PFSK-1 (cell line): Measurements from ENCODE around the gene DHCR7.

Source experiments
- FOXP2 ChIP-seq: optimal IDR thresholded peaks from 2 replicates; pipeline ENCODE3; 2011; ENCODE audit warnings: borderline replicate concordance, control low read depth, inconsistent platforms; ENCODE audit not compliant: insufficient read depth; ENCODE audit errors: extremely low read length, extremely low read depth
- POLR2AphosphoS5 ChIP-seq: IDR thresholded peaks from 2 replicates; pipeline ENCODE4 v1.6.1; 2012; ENCODE audit warnings: low read depth, mild to moderate bottlenecking, control low read depth, low read length, moderate library complexity
- REST ChIP-seq, 2 experiments: IDR thresholded peaks; 2 replicates each; pipeline versions ENCODE4 v1.6.1 to v1.8.0; 2011 to 2012; ENCODE audit warnings: low read depth in 2 of 2, low read length in 2 of 2, control low read depth in 1 of 2, inconsistent platforms in 1 of 2, mild to moderate bottlenecking in 1 of 2, moderate library complexity in 1 of 2; ENCODE audit not compliant: insufficient read depth in 1 of 2
- SIN3A ChIP-seq: IDR thresholded peaks from 2 replicates; pipeline ENCODE4 v1.6.1; 2012; ENCODE audit warnings: mild to moderate bottlenecking, low read length, moderate library complexity, borderline replicate concordance; ENCODE audit not compliant: insufficient read depth
- TAF1 ChIP-seq: IDR thresholded peaks from 2 replicates; pipeline ENCODE4 v1.6.1; 2012; ENCODE audit warnings: low read length, control low read depth, borderline replicate concordance; ENCODE audit not compliant: insufficient read depth

The DHCR7 gene

GRCh38 chr11:71466358-71466757, 18.2 kb upstream of the DHCR7 start:
- TF ChIP-seq POLR2AphosphoS5 (no peak), SIN3A (no peak), TAF1 (no peak), FOXP2 (no peak), REST (IDR thresholded peaks at IDR 0.05; ENCODE audit: insufficient read depth in 1 of 2, low read depth in 2 of 2, low read length in 2 of 2) (no peak)

- no peak for TF ChIP-seq POLR2AphosphoS5
- TF ChIP-seq TAF1, result no peak
- no peak for TF ChIP-seq REST (IDR thresholded peaks at IDR 0.05; ENCODE audit: insufficient read depth in 1 of 2, low read depth in 2 of 2, low read length in 2 of 2)
- TF ChIP-seq SIN3A, result no peak
- TF ChIP-seq FOXP2, result no peak
These were observed 16.9 kb upstream of the DHCR7 start for GRCh38 chr11:71465054-71465453.

GRCh38 chr11:71463331-71464211, 15.4 kb upstream of the DHCR7 start:
- TF ChIP-seq REST (IDR thresholded peaks at IDR 0.05; ENCODE audit: insufficient read depth in 1 of 2, low read depth in 2 of 2, low read length in 2 of 2) (no peak), TAF1 (no peak), POLR2AphosphoS5 (no peak), FOXP2 (no peak), SIN3A (no peak)

GRCh38 chr11:71462726-71463125, 14.5 kb upstream of the DHCR7 start:
- TF ChIP-seq FOXP2, result no peak
- no peak for TF ChIP-seq REST (IDR thresholded peaks at IDR 0.05; ENCODE audit: insufficient read depth in 1 of 2, low read depth in 2 of 2, low read length in 2 of 2)
- no peak for TF ChIP-seq POLR2AphosphoS5
- no peak for TF ChIP-seq TAF1
- no peak for TF ChIP-seq SIN3A

- TF ChIP-seq TAF1 (no peak), REST (IDR thresholded peaks at IDR 0.05; ENCODE audit: insufficient read depth in 1 of 2, low read depth in 2 of 2, low read length in 2 of 2) (no peak), FOXP2 (no peak), SIN3A (no peak), POLR2AphosphoS5 (no peak)
These were observed 13.5 kb upstream of the DHCR7 start for GRCh38 chr11:71461696-71462095.
